HEK293 (cell line): ENCODE measurements around the gene TSHZ2.

Experiments used
- CTCF ChIA-PET: fragments of 350-600 bp; formaldehyde crosslinking; extraction: SDS; loops from one replicate; lab custom pipeline; 2021; ENCODE audit warnings: antibody characterized with exemption; lab: Yijun Ruan, JAX
- POLR2A ChIA-PET: fragments of 300-600 bp; formaldehyde crosslinking; extraction: SDS; loops from one replicate; lab custom pipeline; 2020; ENCODE audit warnings: antibody characterized with exemption, inconsistent platforms; lab: Yijun Ruan, JAX
- H3K27ac ChIP-seq: fragments of 200-500 bp; sonication (Bioruptor generic); 2 replicates; pipeline ENCODE4 v1.5.1; 2014; ENCODE audit warnings: low read depth, low read length, control low read depth, inconsistent platforms; ENCODE audit errors: extremely low read depth
- H3K36me3 ChIP-seq, 2 experiments: fragments of 200-500 bp in 1 of 2; sonication (Bioruptor generic) in 1 of 2; 1 replicate in 1 of 2; 2 replicates in 1 of 2; pipeline ENCODE4 v1.5.1; 2014 to 2017; ENCODE audit warnings: inconsistent platforms in 2 of 2, low read length in 2 of 2; ENCODE audit not compliant: control insufficient read depth in 2 of 2, insufficient read depth in 1 of 2
- H3K4me1 ChIP-seq: fragments of 200-500 bp; sonication (Bioruptor generic); 2 replicates; pipeline ENCODE4 v1.5.1; 2014; ENCODE audit warnings: mild to moderate bottlenecking, low read length, inconsistent platforms; ENCODE audit not compliant: control insufficient read depth, insufficient read depth
- H3K4me3 ChIP-seq: 2 replicates; pipeline ENCODE4 v1.5.1; 2011; ENCODE audit warnings: low read depth, mild to moderate bottlenecking, control low read depth, low read length, moderate library complexity
- H3K9me3 ChIP-seq: fragments of 200-500 bp; sonication (Bioruptor generic); 2 replicates; pipeline ENCODE4 v1.5.1; 2014; ENCODE audit warnings: low read depth, low read length, inconsistent platforms; ENCODE audit not compliant: control insufficient read depth, insufficient read depth
- BCL11A ChIP-seq: fragments of 450-650 bp; formaldehyde crosslinking; IDR thresholded peaks from 2 replicates; pipeline ENCODE4 v1.5.1; 2016; ENCODE audit warnings: low read depth, missing biosample characterization, missing genetic modification characterization
- IKZF3 ChIP-seq: fragments of 450-650 bp; IDR thresholded peaks from 2 replicates; pipeline ENCODE4 v1.5.0; 2018; ENCODE audit warnings: missing biosample characterization, mild to moderate bottlenecking, missing genetic modification characterization, moderate library complexity
- KLF10 ChIP-seq: fragments of 450-650 bp; IDR thresholded peaks from 2 replicates; pipeline ENCODE4 v1.5.1; 2018; ENCODE audit warnings: missing biosample characterization, mild to moderate bottlenecking, missing genetic modification characterization
- KLF16 ChIP-seq: fragments of 450-650 bp; formaldehyde crosslinking; IDR thresholded peaks from 2 replicates; pipeline ENCODE4 v1.5.1; 2017; ENCODE audit warnings: missing biosample characterization, missing genetic modification characterization
- ZEB2 ChIP-seq: fragments of 450-650 bp; formaldehyde crosslinking; IDR thresholded peaks from 2 replicates; pipeline ENCODE4 v1.5.1; 2016; ENCODE audit warnings: missing biosample characterization, missing genetic modification characterization
- ZNF23 ChIP-seq: fragments of 450-650 bp; formaldehyde crosslinking; IDR thresholded peaks from 2 replicates; pipeline ENCODE4 v1.5.1; 2016; ENCODE audit warnings: missing biosample characterization, missing genetic modification characterization, borderline replicate concordance
- ZNF416 ChIP-seq: fragments of 450-650 bp; formaldehyde crosslinking; IDR thresholded peaks from 2 replicates; pipeline ENCODE4 v1.5.1; 2016; ENCODE audit warnings: missing biosample characterization, missing genetic modification characterization
- ZNF473 ChIP-seq: fragments of 450-650 bp; formaldehyde crosslinking; IDR thresholded peaks from 2 replicates; pipeline ENCODE4 v1.5.1; 2017; ENCODE audit warnings: missing biosample characterization, missing genetic modification characterization
- ZNF560 ChIP-seq: fragments of 450-650 bp; formaldehyde crosslinking; IDR thresholded peaks from 2 replicates; pipeline ENCODE4 v1.5.1; 2017; ENCODE audit warnings: missing biosample characterization, missing genetic modification characterization, borderline replicate concordance
- ZNF596 ChIP-seq: fragments of 450-650 bp; IDR thresholded peaks from 2 replicates; pipeline ENCODE4 v1.5.0; 2018; ENCODE audit warnings: missing biosample characterization, mild to moderate bottlenecking, missing genetic modification characterization, moderate library complexity
- ZNF626 ChIP-seq: fragments of 450-650 bp; sonication (Bioruptor Pico); formaldehyde crosslinking; IDR thresholded peaks from 2 replicates; pipeline ENCODE4 v1.5.1; 2018; ENCODE audit warnings: missing biosample characterization, missing genetic modification characterization, inconsistent platforms
- ZNF777 ChIP-seq: fragments of 450-650 bp; formaldehyde crosslinking; IDR thresholded peaks from 2 replicates; pipeline ENCODE4 v1.5.1; 2017; ENCODE audit warnings: missing biosample characterization, missing genetic modification characterization, borderline replicate concordance
- ZSCAN23 ChIP-seq: fragments of 450-650 bp; formaldehyde crosslinking; IDR thresholded peaks from 2 replicates; pipeline ENCODE4 v1.5.1; 2016; ENCODE audit warnings: missing biosample characterization, missing genetic modification characterization
- TF ChIP-seq, protein P1 (sequence below): fragments of 450-650 bp; formaldehyde crosslinking; IDR thresholded peaks from 2 replicates; pipeline ENCODE4 v1.5.1; 2016; ENCODE audit warnings: missing biosample characterization, missing genetic modification characterization, borderline replicate concordance
- TF ChIP-seq, protein P2 (sequence below): fragments of 450-650 bp; formaldehyde crosslinking; IDR thresholded peaks from 2 replicates; pipeline ENCODE4 v1.5.1; 2017; ENCODE audit warnings: missing biosample characterization, mild to moderate bottlenecking, missing genetic modification characterization, moderate library complexity
- TF ChIP-seq, protein P3 (sequence below): sonication (generic); formaldehyde crosslinking; IDR thresholded peaks from 2 replicates; pipeline ENCODE4 v1.8.1; 2022; ENCODE audit warnings: mild to moderate bottlenecking, moderate library complexity, missing genetic modification reagents
- TF ChIP-seq, protein P4 (sequence below): fragments of 450-650 bp; formaldehyde crosslinking; IDR thresholded peaks from 2 replicates; pipeline ENCODE4; 2016; ENCODE audit warnings: missing biosample characterization, missing genetic modification characterization
- TF ChIP-seq, protein P5 (sequence below): fragments of 450-650 bp; formaldehyde crosslinking; IDR thresholded peaks from 2 replicates; pipeline ENCODE4 v1.5.1; 2016; ENCODE audit warnings: missing biosample characterization, missing genetic modification characterization

Gene TSHZ2

DNA sequence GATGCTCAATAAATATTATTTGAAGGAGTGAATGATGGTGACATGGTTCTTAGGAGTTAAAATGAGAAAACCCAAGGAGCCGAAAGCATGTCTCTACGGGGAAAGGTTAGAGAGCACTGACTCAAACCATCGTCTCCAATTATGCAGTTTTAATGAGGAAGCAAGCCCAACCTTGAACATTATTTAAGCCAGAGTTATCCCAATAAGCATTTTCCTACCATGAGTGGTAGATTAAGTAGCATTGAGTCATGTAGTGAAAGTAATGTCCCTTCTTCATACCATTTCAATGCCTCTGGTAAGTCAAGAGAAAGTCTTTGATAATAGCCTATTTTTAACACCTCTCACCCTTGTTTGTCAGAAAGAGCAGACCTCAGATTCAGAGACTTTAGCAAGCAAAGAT is 13.5 kb downstream of the TSHZ2 start:
- CTCF ChIA-PET, result no interaction called here
- no peaks in the 10 kb centered on the region for H3K4me1 ChIP-seq
- H3K36me3 ChIP-seq, result no peaks in the 10 kb centered on the region
- no peak overlapping the region for H3K27ac ChIP-seq
- TF ChIP-seq ZNF626 (tag by site-specific recombination) (no peak), ZSCAN23 (tag by site-specific recombination) (no peak)
- TF ChIP-seq, protein P1, sequence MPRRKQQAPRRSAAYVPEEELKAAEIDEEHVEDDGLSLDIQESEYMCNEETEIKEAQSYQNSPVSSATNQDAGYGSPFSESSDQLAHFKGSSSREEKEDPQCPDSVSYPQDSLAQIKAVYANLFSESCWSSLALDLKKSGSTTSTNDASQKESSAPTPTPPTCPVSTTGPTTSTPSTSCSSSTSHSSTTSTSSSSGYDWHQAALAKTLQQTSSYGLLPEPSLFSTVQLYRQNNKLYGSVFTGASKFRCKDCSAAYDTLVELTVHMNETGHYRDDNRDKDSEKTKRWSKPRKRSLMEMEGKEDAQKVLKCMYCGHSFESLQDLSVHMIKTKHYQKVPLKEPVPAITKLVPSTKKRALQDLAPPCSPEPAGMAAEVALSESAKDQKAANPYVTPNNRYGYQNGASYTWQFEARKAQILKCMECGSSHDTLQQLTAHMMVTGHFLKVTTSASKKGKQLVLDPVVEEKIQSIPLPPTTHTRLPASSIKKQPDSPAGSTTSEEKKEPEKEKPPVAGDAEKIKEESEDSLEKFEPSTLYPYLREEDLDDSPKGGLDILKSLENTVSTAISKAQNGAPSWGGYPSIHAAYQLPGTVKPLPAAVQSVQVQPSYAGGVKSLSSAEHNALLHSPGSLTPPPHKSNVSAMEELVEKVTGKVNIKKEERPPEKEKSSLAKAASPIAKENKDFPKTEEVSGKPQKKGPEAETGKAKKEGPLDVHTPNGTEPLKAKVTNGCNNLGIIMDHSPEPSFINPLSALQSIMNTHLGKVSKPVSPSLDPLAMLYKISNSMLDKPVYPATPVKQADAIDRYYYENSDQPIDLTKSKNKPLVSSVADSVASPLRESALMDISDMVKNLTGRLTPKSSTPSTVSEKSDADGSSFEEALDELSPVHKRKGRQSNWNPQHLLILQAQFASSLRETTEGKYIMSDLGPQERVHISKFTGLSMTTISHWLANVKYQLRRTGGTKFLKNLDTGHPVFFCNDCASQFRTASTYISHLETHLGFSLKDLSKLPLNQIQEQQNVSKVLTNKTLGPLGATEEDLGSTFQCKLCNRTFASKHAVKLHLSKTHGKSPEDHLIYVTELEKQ (tag by site-specific recombination), result no peak
- TF ChIP-seq, protein P2, sequence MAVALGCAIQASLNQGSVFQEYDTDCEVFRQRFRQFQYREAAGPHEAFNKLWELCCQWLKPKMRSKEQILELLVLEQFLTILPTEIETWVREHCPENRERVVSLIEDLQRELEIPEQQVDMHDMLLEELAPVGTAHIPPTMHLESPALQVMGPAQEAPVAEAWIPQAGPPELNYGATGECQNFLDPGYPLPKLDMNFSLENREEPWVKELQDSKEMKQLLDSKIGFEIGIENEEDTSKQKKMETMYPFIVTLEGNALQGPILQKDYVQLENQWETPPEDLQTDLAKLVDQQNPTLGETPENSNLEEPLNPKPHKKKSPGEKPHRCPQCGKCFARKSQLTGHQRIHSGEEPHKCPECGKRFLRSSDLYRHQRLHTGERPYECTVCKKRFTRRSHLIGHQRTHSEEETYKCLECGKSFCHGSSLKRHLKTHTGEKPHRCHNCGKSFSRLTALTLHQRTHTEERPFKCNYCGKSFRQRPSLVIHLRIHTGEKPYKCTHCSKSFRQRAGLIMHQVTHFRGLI (tag by site-specific recombination), result peak; percentile 57; the same call in 1 of the 2 replicates
- no peaks in the 10 kb centered on the region for H3K9me3 ChIP-seq
- POLR2A ChIA-PET, result no interaction called here
- no peak overlapping the region for H3K4me3 ChIP-seq

DNA sequence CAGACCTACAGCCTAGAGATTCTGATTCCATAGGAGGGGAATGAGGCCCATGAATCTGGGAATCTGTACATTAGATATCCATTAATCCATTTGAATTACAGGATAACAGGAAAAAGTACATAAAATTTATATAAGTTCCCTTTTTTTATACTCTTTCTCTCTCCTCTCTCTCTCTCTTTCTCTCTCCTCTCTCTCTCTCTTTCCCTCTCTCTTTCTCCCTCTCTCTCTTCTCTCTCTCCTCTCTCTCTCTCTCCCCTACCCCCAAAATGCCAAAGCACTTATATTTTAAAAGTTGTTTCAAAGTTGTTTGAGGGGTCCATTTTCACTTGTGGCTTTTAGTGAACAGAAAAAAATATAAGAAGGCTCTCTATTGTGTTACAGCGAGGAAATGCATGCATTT is 15.1 kb downstream of the TSHZ2 start:
- no peak overlapping the region for H3K27ac ChIP-seq
- ChIA-PET CTCF (no interaction called here), POLR2A (no interaction called here)
- H3K4me3 ChIP-seq, result no peak overlapping the region
- no peaks in the 10 kb centered on the region for H3K36me3 ChIP-seq
- no peaks in the 10 kb centered on the region for H3K4me1 ChIP-seq
- no peaks in the 10 kb centered on the region for H3K9me3 ChIP-seq
- TF ChIP-seq ZNF596 (tag by site-specific recombination), result peak; percentile 96
- no peak for TF ChIP-seq IKZF3

DNA sequence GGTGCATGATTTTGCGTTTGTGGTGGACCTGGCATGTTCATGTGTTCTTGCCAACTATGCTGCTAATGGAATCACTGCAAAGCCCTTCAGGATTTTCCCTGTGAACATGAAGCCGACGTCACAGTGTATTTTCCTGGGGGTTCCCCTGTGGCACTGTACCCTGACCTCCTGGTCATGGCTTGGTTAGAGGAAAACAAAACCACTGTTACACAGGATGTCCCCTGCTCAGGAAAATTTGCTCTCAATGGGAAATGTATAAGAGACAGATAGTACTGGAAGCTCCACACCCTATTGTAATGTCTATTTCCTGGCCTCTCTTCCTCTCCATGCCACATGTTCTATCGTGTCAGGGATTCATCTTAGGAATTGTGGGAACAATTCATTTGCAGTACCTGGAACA is 19.7 kb downstream of the TSHZ2 start:
- H3K4me3 ChIP-seq, result no peak overlapping the region
- CTCF ChIA-PET, result interaction anchor here (0.5 to 0.6 kb wide), 2 partner anchors 10 to 59 kb away, joined by 3 read pairs; no protein-coding TSS in a partner anchor
- H3K9me3 ChIP-seq, result no peaks in the 10 kb centered on the region
- no peak overlapping the region for H3K27ac ChIP-seq
- peaks cover 6% of the 10 kb centered on the region; the same call in 1 of the 2 replicates for H3K4me1 ChIP-seq
- H3K36me3 ChIP-seq, result no peaks in the 10 kb centered on the region
- POLR2A ChIA-PET, result no interaction called here
- TF ChIP-seq KLF16 (tag by site-specific recombination), result no peak
- no peak for TF ChIP-seq ZEB2 (tag by site-specific recombination)
- TF ChIP-seq ZNF23 (tag by site-specific recombination), result no peak
- TF ChIP-seq ZNF473, result no peak
- TF ChIP-seq ZNF777 (tag by site-specific recombination), result no peak
- no peak for TF ChIP-seq BCL11A
- no peak for TF ChIP-seq KLF10
- TF ChIP-seq, protein P3, sequence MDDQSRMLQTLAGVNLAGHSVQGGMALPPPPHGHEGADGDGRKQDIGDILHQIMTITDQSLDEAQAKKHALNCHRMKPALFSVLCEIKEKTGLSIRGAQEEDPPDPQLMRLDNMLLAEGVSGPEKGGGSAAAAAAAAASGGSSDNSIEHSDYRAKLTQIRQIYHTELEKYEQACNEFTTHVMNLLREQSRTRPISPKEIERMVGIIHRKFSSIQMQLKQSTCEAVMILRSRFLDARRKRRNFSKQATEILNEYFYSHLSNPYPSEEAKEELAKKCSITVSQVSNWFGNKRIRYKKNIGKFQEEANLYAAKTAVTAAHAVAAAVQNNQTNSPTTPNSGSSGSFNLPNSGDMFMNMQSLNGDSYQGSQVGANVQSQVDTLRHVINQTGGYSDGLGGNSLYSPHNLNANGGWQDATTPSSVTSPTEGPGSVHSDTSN (CRISPR knock-in tag), result no peak
- no peak for TF ChIP-seq ZNF560 (tag by site-specific recombination)
- TF ChIP-seq, protein P4, sequence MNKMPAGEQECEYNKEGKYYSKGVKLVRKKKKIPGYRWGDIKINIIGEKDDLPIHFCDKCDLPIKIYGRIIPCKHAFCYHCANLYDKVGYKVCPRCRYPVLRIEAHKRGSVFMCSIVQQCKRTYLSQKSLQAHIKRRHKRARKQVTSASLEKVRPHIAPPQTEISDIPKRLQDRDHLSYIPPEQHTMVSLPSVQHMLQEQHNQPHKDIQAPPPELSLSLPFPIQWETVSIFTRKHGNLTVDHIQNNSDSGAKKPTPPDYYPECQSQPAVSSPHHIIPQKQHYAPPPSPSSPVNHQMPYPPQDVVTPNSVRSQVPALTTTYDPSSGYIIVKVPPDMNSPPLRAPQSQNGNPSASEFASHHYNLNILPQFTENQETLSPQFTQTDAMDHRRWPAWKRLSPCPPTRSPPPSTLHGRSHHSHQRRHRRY (tag by site-specific recombination), result no peak
- no peak for TF ChIP-seq ZNF416 (tag by site-specific recombination)
- TF ChIP-seq, protein P5, sequence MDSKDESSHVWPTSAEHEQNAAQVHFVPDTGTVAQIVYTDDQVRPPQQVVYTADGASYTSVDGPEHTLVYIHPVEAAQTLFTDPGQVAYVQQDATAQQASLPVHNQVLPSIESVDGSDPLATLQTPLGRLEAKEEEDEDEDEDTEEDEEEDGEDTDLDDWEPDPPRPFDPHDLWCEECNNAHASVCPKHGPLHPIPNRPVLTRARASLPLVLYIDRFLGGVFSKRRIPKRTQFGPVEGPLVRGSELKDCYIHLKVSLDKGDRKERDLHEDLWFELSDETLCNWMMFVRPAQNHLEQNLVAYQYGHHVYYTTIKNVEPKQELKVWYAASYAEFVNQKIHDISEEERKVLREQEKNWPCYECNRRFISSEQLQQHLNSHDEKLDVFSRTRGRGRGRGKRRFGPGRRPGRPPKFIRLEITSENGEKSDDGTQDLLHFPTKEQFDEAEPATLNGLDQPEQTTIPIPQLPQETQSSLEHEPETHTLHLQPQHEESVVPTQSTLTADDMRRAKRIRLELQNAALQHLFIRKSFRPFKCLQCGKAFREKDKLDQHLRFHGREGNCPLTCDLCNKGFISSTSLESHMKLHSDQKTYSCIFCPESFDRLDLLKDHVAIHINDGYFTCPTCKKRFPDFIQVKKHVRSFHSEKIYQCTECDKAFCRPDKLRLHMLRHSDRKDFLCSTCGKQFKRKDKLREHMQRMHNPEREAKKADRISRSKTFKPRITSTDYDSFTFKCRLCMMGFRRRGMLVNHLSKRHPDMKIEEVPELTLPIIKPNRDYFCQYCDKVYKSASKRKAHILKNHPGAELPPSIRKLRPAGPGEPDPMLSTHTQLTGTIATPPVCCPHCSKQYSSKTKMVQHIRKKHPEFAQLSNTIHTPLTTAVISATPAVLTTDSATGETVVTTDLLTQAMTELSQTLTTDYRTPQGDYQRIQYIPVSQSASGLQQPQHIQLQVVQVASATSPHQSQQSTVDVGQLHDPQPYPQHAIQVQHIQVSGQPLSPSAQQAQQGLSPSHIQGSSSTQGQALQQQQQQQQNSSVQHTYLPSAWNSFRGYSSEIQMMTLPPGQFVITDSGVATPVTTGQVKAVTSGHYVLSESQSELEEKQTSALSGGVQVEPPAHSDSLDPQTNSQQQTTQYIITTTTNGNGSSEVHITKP, result no peak
